ENCODE data around the gene SHISA8. TPM values are rescaled to one million over a fixed set of nuclear protein-coding genes. Genes with fewer than 3 reads are reported as not detected.

The SHISA8 gene
- total and polyA plus RNA-seq, 4 donors: not detected

GRCh38 chr22:41868556-41868955, 46.3 kb downstream of the SHISA8 start:
- TF ChIP-seq ZBTB33 (IDR thresholded peaks at IDR 0.05): no peak
- no peak for TF ChIP-seq YY1 (IDR thresholded peaks at IDR 0.05)
- TF ChIP-seq REST (IDR thresholded peaks at IDR 0.05): no peak
- no peak for TF ChIP-seq HNF4A (conservative IDR thresholded peaks at IDR 0.05)
- no peak for TF ChIP-seq NR2F2 (IDR thresholded peaks at IDR 0.05)
- TF ChIP-seq SP1 (IDR thresholded peaks at IDR 0.05): no peak
- no peak for TF ChIP-seq FOXA2 (IDR thresholded peaks at IDR 0.05)
- no peak for TF ChIP-seq ATF3 (IDR thresholded peaks at IDR 0.05)
- TF ChIP-seq TAF1 (conservative IDR thresholded peaks at IDR 0.05): no peak
- no peak for TF ChIP-seq MAX (IDR thresholded peaks at IDR 0.05)
- TF ChIP-seq JUND (IDR thresholded peaks at IDR 0.05): no peak
- TF ChIP-seq GABPA (IDR thresholded peaks at IDR 0.05 in 1 of 2, conservative IDR thresholded peaks at IDR 0.05 in 1 of 2): no peak
- no peak for TF ChIP-seq RXRA (IDR thresholded peaks at IDR 0.05)
- no peak for TF ChIP-seq HNF4G (IDR thresholded peaks at IDR 0.05)
- no peak for TF ChIP-seq RAD21 (IDR thresholded peaks at IDR 0.05)
- no peak for TF ChIP-seq EGR1 (IDR thresholded peaks at IDR 0.05; ENCODE audit: low read depth in 2 of 2)
- TF ChIP-seq CTCF (IDR thresholded peaks at IDR 0.05; ENCODE audit: low read depth, low read length, missing input control): no peak
- Histone ChIP-seq H3K27ac (ENCODE audit: low read depth in 1 of 2, low read length in 2 of 2) (no peak overlapping the region), H3K27me3 (ENCODE audit: control insufficient read depth in 4 of 4, insufficient read depth in 4 of 4, low read length in 3 of 4) (no peaks in the 10 kb centered on the region), H3K4me3 (ENCODE audit: low read depth in 1 of 3, low read length in 3 of 3) (no peak overlapping the region), H3K36me3 (ENCODE audit: control insufficient read depth in 4 of 4, insufficient read depth in 3 of 4, low read depth in 1 of 4, low read length in 3 of 4) (peaks cover 16 to 49% (median 40%) of the 10 kb centered on the region in 4 donors), H3K4me1 (ENCODE audit: control insufficient read depth in 4 of 4, insufficient read depth in 4 of 4, low read length in 3 of 4) (peaks cover 0 to 2% (median under 1%) of the 10 kb centered on the region in 4 donors), H3K9me3 (ENCODE audit: control insufficient read depth in 4 of 4, low read length in 3 of 4) (no peaks in the 10 kb centered on the region), H3K9ac (ENCODE audit: low read depth in 1 of 2, low read length in 2 of 2) (no peak overlapping the region)
- no peak for DNase-seq (ENCODE audit: low spot score)
- WGBS: 95% methylated on average over 10 of the region's 10 CpGs
